GM19193 (cell line): Measurements from ENCODE around the gene DNPEP.

Source experiments
- POLR2A ChIP-seq: IDR thresholded peaks from 4 replicates; pipeline ENCODE4 v1.6.1; 2011; ENCODE audit not compliant: insufficient read depth, insufficient read length; ENCODE audit errors: extremely low read depth

The DNPEP gene

DNA sequence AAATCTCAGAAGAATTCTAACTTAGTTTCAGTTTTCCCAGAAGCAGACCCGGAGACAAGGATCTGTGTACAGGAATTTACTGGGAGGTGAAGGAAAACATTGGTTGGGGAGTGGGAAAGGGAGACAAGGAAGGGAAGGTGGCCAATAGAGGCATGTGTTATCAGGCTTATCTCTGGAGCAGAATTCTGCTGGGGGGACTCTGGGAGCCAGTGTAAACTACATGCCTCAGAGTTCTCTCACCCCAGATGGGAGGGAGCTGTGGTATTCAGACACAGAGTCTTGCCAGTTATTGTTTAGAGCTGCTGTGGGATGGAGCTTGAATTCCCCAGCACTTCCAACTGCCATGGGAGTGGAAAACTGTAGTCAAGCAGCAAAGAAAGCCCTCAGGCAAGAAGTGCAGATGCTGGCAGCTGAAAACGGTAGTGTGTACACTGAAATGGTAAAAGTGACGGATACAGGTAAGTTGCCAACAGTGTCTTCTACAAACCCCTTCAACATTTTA, 19.0 kb downstream of the DNPEP start:
- no peak for TF ChIP-seq POLR2A

GRCh38 chr2:219362524-219363164, 25.1 kb downstream of the DNPEP start:
- TF ChIP-seq POLR2A, result no peak

DNA sequence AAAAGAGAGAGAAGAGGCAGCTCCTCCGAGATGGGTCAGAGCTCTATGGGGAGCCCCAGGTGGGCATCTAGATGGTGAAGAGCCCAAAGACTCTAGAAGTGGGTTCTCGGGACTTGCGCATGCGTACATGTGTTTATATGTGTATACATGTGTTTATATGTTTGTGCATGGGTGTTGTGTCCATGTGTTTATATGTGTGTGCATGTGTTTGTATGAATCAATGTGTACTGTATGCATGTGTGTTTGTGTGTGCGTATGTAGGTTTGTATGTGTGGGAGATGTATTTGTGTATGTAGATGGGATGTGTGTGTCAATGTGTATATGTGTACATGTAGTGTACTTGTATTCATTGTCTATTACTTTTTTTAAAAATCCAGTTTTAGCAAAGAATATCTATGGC, 25.6 kb downstream of the DNPEP start:
- TF ChIP-seq POLR2A, result no peak

GRCh38 chr2:219358170-219359075, 29.3 kb downstream of the DNPEP start:
- TF ChIP-seq POLR2A, result no peak

DNA sequence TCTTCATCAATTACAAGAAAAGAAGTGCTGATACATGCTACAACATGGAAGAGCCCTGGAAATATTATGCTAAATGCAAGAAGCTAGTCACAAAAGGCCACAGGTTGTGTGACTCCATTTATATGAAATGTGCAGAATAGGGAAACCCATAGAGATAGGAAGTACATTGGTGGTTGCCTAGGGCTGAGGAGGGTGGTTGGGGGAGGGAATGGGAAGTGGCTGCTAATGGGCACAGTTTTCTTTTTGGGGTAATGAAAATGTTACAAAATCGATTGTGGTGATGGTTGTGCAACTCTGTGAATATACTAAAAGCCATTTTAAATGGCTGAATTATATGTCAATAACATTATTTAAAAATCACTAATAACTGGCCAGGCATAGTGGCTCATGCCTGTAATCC, 30.9 kb downstream of the DNPEP start:
- no peak for TF ChIP-seq POLR2A

DNA sequence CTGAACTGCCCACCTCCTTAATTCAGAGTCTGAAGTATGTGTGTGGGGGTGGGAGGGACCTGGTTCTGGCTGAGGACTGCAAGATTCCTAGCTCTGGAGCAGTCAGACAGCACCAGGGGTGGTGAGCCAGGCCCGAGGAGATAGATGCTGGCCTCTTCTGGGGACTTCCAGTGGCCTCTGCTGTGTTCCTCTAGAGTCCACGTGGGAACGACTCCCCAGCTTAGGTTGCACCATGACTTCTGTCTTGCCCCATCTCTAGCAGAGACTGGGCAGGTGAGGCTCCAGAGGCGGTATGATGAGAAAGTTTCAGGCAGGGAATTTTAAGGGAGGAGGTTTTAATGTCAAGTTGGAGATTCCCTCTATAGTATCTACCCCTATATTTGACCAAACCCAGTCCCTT, 33.1 kb downstream of the DNPEP start:
- no peak for TF ChIP-seq POLR2A

DNA sequence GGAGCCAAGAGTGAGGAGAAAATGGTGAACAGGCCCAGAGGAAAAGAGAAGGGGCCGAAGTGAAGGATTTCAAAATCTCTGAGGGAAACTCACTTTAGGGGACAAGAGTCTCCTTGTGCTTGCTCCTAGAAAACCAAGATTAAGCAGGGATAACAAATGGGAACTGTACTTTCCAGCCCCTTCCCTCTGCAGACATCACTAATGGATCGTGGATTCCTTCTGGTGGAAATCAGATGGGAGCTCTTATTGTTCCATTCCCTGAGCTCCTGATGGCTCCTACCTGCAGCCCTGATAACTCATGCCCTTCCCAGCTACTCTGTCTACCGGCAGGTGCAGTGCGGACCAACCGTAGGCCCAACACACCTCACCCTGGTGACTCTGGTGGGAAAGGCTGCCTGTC, 34.6 kb downstream of the DNPEP start:
- TF ChIP-seq POLR2A, result no peak

- TF ChIP-seq POLR2A, result no peak
Measured at GRCh38 chr2:219352448-219353023, 35.2 kb downstream of the DNPEP start.

DNA sequence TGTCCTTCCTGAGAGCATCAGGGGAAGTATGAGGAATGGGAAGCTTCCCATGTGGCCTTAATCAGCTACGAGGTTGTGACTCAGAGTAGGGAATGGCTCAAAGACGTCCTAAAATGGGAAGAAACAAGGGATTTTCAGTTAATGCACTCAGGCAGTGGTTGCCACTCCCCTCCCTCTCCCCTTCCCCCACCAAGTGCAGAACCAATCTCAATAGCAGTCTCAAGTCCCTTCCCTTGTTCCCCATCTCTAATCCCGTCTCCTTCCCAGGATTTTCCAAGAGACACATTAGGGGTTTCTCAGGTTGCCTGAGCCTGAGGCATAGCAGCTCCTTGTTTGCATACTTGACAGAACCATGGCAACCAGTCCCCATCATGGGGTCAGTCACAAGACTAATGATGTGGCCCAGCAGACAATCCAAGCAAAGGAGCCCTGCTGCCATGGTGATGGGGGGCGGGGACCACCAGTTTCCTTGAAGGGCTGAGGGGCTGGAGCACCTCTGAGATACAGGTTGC, 36.9 kb downstream of the DNPEP start:
- TF ChIP-seq POLR2A, result no peak

DNA sequence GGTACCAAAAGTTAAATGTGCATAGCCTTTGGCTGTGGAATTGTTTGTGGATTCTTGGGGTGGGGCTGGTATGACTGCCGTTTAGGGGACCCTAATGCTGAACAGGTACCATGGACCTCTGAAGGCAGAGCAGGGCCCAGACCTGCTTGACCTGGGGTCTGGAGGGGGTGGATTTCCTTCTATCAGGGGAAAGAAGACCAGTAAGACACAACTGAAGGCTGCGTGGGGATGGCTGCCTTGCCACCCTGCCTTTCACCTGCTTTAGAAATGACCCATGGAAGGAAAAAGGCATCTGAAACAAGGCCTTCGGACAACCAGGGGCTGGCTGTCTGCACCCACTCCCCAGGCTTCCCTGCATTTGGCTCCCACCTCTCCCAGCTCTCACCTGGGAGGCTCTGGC, 37.5 kb downstream of the DNPEP start:
- no peak for TF ChIP-seq POLR2A

- TF ChIP-seq POLR2A, result no peak
Measured at GRCh38 chr2:219344751-219345430, 42.8 kb downstream of the DNPEP start.

GRCh38 chr2:219335373-219335786, 52.3 kb downstream of the DNPEP start:
- no peak for TF ChIP-seq POLR2A

- no peak for TF ChIP-seq POLR2A
Measured at GRCh38 chr2:219334076-219334475, 53.6 kb downstream of the DNPEP start.

- no peak for TF ChIP-seq POLR2A
Measured at GRCh38 chr2:219332542-219332941, 55.2 kb downstream of the DNPEP start, which contains the start of gene RESP18. RESP18 (minus strand) TSS chr2:219332744.
